Measurements from ENCODE around the gene BRICD5.

Gene BRICD5

DNA sequence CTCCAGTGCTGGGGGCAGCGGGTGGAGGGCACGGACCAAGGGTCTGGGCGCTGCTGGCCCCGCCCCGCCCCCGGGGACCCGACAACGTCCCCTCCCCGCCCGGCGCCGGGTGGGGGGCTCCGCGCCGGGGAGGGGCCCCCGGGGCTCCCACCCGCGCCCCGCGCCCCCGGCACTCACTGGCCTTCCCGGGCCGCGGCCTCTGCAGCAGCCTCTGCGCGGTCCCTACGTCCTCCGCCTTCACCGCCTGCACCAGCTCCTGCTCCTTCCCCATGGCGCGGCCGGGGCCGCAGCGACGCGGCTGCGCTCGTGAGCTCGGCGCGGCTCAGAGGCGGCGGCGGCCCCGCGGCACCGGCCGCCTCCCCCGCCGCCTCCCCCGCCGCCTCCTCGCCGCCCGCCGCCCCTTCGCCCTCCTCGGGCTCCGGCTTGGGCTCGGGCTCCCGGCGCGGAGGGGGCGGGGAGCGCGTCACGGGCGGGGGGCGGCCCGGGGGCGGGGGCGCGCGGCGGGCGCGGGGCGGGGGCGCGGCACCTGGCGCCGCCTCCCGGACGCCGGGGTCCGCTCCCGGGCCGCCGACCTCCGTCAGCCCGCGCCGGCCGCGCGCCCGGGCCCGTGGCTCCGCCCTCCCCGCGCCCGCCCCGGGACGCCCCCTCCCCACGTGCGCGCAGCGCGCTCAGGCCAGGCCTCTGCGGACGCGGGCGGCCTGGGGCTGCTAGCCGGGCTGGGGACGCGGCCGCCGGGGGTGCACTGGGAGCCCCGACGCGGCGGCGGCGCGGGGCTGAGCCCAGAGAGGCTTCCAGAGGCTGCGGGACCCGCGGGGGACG is 14.3 kb downstream of the BRICD5 start, which contains the start of gene CASKIN1:
Gene CASKIN1 (minus strand): TSS at position 444 of the 819 bp plus-strand sequence. CDS start 173 bp downstream, at position 271.
- FAIRE-seq: no peak

DNA sequence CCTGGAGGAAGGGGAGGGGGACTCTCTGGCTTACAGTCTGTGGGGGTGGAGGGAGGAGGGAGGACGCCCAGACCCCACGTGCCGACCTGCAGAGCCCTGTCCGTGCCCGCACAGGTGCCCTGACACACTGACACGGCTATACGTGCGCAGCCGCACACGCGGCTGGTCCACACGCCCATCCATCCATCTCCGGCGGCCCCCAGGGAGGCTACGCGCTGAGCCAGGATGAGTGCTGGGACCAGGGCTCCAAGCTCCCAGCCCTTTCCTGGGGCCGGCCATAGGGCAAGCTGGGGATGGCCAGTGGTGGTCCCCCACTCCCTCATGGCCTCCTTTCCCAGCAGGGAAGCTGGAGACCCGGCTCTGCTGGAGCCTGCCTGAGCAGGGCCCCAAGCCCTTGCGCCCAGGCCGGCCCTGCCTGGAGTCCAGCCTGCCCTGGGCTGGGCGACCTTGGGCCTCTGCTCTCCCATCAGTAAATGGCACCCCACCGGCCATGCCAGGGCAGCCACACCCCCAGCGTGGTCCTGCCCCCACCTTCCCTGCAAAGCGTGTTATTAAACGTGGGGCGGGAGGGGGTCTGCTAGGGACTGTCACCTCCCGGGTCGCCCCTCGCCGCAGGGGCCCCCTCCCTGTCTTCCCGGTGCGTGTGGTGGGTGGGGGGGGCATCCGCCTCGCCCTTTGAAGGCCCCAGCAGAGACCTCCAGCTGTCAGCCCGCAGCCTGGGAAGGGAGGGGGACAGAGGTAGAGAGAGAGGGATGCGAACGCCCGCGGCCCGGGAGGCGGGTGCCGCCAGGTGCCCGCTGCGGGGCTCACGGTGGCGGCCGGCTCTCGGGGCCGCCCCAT is 15.1 kb downstream of the BRICD5 start:
- no peak for FAIRE-seq

DNA sequence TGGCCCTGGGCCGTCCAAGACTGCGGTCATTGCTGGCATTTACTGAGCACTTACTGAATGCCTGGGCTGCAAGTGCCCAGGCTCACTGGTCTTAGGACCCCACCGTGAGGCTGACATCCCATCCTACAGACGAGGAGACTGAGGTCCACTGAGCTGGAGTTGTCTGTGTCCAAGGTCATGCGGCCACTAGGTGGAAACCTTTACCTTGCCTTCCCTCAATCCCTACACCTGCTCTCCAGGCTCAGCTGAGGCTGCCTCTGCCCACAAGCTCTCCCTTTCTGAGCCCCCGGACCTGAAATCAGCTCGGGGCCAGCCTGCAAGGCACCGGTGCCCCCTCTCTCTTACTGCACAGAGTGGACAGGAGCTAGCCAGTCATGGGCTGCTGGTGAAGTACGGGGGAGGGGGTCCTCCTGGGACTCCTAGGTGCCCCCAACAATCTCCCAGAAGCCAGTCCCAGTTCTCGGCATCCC is 15.8 kb downstream of the BRICD5 start:
- no peak for FAIRE-seq

DNA sequence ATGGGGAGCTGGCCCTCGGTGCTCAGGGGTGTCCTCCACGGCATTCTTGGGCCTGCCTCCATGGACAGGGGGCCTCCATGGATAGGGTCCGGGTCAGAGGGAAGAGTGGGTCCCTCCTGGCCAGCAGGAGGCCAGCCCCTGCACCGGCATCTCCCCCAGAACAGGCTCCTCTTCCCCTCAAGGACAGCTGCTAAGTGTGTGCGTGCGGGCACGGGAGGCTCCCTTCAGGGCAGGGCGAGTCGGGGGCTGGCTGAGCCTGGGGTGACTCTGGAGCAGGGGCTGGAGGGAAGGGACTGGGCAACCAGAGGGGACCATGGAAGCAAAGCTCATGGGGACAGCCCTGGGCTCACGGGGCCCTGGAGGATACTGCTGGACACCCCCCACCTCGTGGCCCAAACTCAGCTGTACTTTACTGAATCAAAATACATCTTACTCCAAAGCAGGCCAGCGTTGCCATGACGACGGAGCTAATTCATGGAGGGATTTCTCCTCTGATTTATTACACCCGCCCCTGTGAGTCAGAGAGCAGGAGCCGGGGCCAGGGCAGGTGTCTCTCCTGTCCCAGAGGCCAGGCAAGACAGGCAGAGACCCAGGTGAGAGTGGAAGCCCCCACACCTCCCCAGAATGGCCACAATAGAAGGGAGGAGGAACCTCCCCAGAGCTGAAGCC is 16.4 kb downstream of the BRICD5 start:
- FAIRE-seq: no peak

DNA sequence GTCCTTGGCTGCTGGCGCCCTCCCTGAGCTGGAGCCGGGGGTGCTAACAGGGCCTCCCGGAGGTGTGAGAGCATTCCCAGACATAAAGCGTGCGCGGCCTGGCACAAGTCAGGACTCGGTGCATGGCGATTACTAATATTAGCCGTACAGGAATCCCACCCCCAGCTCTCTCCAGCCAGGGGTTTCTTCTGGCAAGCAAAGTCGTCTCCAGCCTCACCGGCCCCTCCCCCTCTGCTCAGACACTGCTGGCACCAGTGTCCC is 19.3 kb downstream of the BRICD5 start:
- no peak for FAIRE-seq

DNA sequence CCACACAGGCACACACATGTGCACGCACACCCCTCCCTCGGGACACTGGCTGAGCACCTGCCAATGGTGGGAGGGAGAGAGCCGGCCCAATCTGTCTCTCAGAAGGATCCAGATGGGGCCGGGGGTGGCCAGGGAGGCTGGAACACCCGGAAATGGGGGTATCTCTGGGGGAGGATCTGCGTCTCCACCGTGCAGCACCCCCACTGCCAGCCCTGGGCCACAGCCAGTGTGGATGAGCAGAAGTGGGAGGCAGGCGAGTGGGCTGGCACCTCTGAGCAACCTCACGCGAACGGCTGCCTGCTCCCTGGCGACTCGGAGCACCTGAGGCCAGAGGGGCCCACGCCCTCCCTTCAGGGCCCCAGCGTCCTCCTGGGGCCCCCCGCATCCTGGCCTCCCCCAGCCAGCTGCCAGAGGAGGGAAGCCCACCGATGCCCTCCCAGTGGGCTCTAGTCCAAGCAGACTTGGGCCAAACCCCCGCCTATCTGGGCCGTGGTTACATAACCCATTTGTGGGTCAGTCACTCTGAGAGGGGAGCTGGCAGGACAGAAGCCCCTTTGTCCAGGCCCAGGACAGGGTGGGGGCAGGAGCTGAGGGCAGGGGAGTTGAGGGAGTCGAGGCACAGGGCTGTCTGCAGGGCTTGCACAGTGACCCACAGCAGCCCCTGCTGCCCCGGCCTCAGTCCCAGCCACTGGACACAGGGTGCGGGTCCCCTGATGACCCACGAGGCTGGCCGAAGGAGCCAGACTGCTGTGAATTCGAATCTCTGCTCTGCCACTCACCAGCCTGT is 19.8 kb downstream of the BRICD5 start:
- no peak for FAIRE-seq

DNA sequence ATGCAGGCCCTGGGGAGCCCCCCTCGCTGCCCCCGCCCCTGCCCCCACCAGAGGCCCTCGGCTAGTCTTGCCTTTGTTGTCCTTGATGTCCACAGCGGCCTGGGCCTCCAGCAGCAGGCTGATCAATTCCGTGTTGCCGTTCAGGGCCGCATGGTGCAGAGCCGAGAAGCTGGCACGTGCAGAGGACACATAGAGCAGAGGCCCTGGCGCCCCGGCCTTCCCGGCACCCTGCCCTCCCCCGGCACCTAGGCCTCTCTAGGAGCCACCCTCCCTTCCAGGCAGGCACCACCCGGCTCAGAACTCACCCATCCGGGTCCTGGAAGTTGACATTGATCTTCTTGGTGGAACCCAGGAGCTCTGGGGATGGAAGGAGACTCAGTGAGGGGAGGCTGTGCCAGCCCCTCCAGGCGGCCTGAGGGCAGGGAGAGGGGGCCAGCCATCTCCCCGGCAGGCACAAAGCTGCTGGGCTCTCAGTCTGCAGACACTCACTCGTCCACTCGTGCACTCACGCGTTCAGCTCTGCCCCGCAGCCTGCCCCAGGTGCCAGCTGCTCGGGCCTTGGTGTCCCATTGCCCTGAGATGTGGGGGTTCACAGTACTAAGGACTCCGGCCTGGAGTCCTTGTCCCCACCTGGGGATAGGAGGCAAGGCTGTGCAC is 20.5 kb downstream of the BRICD5 start:
- no peak for FAIRE-seq

DNA sequence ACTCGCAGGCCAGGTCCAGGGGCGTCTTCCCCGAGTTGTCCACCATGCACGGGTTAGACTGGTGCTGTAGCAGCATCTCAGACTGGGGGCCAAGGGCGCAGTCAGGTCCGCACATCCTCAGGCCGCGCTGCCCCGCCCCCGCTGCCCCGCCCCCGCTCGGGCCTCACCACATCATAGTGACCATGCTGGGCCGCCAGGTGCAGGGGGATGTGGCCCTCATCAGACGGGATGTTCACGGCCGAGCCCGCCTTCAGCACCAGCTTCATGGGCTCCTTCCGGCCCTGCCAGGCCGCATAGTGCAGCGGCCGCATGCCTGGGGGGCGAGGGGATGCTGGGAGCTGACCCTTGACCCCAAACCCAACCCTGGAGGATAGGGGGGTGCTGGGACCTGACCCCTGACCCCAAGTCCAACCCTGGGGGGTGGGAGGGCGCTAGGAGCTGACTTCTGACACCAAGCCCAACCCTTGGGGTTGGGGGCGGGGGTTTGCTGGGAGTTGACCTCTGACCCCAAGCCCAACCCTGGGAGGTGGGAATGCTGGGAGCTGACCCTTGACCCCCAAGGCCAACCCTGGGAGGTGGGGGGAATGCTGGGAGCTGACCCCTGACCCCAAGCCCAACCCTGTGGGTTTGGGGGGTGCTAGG is 21.3 kb downstream of the BRICD5 start:
- no peak for FAIRE-seq

DNA sequence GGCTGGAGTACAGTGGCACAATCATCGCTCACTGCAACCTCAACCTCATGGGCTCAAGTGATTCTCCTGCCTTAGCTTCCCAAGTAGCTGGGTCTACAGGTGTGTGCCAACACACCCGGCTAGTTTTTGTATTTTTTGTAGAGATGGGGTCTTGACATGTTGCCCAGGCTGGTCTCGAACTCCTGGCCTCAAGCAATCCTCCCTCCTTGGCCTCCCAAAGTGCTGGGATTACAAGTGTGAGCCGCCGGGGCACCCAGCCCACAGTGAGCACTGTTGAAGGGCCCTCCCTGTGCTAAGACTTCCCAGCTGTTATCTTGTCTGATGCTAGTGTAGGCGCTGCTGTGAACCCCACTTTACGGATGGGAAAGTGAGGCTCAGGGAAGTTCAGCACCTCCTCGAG is 22.3 kb downstream of the BRICD5 start:
- FAIRE-seq: no peak

DNA sequence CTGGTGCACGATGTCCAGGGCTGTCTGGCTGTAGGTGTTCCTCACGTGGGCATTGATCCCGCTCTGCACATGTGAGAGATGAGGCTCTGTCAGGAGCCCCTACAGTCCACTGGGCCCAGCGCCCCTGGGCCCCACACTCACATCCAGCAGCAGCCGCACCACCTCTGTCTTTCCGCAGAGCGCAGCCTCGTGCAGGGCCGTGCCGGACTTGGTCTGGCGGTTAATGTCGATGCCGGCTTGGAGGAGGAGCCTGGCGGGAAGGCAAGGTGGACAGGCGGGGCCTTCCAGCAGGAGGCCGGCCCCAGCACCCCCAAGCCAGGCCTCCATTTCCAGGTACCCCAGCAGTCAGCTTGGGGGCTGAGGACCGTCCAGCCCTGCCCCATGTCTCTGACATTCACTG is 23.5 kb downstream of the BRICD5 start:
- no peak for FAIRE-seq

DNA sequence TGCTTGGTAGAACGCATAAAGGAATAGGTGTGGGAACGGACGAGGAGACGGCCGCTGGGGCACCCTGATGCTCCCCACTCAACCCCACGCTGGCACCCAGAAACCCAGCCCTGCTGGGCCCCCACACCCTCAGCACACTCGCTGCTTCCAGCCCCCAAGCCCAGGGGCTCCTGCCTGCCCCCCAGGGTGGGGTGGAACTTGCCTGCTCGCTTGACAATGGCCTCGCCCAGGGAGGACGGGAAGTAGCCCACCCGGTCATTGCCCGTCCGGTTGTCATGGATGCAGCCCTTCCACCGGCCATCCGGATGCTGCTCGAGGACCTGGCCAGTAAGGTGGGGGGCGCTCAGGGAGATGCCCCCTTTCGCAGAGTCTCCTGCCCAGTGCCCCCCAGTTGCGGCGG is 24.2 kb downstream of the BRICD5 start:
- no peak for FAIRE-seq

DNA sequence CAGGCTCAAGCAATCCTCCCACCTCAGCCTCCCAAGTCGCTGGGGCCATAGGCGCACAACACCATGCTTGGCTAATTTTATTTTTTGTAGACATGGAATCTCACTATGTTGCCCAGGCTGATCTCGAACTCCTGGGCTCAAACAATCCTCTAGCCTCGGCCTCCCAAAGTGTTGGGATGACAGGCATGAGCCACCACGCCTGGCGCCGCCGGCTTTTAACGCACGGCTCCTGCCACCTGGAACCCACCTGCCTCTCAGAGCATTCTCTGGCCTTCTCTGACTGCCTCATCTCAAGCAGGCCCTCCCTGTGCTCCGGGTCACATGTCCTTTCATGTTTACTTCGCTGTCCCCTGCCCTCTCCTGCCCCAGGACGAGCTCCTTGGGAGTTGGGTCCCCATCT is 24.6 kb downstream of the BRICD5 start:
- FAIRE-seq: no peak

DNA sequence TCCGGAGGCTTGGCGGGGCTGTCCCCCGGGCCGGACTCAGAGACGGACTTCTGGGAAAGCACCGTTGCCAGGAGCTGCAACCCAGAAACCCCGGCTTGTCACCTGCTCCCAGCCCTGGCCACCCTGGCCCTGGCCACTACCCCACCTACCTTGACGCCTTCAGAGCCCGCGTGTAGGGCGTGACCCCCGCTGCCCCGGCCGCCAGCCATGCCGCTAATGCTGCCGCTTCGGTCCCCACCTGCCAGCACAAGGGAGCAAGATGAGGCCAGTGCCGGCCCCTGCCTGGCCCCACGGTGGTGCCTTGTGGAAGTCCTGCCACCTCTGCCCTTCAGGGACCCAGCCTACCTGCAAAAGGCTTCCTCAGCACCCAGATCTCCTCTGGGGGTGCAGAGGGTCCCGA is 25.7 kb downstream of the BRICD5 start:
- no peak for FAIRE-seq

DNA sequence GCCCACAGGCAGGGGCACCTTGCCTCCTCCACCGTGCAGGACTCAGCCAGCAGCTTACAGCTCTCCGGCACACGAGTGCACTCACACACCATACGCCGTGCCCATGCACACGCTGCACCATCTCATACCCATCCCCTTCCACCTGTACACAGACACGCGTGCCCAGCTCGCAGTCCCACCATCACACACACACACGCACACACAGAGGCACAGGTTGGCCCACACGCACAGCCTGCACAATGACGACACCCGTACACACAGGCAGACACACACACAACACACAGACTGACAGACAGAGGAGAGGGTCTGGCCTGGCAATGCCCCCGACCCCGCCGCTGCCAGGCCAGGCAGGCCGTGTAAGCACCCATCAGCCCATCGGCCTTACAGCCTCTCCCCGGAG is 26.3 kb downstream of the BRICD5 start:
- no peak for FAIRE-seq

DNA sequence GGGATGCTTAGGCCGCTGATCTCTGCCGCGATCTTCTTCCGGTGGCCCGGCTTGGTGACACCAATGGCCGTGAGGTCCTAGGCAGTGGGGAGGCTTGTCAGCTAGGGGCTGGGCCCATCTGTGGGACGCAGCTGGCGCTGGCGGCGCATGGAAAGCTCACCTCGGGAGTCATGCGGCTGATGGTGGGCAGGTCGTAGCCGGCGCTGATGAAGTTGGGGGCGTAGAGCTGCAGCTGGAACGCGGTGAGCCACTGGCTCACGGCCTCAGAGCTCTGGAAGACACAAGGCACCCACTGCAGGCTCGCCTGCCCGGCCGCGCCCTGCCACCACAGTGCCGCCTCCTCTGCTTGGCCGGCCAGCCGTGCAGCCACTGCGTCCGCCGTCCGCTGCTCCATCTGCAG is 27.0 kb downstream of the BRICD5 start:
- no peak for FAIRE-seq

DNA sequence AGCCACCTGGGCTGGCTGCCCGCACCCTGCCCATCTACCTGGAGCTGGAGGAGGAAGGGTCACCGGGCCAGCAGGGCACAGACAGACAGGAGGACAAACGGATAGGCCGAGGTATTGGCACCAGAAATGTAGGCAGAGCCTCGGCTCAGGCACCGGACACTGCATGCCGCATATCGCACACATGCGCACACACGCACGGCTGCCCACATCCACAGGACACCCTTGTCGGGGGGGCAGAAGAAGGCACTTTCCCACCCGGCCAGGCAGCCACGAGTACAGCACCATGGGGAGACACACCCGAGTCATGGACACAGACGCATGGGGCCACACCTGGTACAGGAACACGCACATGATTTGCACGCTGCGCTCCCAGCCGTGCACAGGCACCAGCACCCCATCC is 28.7 kb downstream of the BRICD5 start:
- no peak for FAIRE-seq

DNA sequence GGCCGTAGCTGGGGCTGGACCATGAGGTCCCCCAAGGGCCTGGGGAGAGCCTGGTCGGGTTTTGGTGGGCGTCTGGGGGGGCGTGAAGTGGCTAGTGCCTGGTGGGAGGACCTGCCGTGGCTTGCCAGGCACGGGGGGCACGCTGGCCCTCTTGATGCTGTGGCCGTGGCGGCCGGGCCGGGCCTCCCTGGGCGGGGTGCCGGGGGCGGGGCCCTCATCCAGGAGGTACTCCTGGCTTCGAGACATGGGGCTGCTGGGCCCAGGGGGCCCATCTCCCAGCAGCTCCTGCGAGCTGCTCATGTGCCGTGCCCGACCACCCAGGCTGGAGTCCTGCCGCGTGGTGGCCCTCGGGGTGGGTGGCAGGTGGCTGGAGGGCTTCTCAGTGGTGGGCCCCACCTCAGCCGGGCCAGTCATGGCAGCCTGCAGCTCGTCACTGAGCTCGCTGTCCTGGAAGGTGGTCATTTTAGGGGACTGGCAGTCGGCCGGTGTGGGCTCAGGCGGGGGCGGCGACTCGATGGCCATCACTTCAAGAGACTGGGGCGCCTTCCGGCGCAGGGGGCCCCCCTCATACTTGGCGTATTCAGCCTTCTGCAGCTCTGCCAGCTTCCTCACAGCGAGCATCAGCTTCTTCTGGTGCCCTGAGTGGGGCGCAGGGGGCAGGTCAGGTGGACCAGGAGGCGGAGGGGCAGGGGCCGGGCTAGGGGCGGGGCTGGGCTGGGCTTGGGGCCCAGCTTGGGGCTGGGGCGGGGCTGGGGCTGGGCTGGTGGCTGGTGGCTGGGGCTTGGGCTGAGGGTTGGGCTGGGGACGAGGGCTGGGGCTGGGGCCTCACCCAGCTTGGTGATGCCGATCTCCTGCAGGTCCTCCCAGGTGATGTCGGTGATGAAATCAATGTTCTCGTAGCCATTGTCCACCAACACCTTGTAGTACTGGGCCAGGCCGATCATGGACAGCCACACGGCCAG is 29.4 kb downstream of the BRICD5 start:
- no peak for FAIRE-seq

DNA sequence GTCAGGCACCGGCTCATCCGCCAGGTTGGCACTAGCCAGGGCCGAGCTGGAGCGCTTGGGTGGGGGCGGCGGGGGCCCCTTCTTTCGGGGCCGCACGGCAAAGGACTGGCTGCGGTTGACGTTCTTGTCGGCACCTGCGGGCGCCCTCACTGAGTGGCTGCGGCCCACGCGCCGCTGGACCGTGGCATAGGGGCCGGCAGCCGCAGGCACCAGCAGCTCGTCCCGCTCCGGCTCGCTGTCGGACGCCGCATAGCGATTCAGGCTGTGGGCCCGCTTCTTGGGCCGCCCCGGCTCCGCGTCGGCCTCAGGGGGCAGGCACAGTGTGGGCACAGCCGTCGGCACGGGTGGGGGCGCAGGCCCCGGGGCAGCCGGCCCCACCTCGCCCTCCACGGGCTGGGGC is 30.2 kb downstream of the BRICD5 start:
- FAIRE-seq: no peak

DNA sequence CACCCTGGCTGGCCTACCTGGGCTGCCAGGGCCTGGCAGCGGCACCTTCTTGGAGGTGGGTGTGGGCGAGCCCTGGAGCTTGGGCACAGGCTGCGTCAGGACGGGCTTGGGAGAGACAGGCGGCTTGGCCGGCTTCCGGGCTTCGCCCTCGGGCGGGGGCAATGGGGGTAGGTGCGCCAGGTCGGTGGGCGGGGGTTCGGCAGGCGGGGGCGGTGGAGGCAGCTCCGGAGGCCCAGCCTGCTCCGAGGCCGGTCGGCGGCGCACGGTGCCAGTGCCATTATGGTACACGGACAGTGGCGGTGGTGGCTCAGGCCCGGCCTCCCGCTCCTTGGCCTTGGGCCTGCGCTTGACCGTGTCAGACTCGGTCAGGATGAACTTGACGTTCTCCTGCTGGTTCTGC is 31.1 kb downstream of the BRICD5 start:
- FAIRE-seq: no peak

DNA sequence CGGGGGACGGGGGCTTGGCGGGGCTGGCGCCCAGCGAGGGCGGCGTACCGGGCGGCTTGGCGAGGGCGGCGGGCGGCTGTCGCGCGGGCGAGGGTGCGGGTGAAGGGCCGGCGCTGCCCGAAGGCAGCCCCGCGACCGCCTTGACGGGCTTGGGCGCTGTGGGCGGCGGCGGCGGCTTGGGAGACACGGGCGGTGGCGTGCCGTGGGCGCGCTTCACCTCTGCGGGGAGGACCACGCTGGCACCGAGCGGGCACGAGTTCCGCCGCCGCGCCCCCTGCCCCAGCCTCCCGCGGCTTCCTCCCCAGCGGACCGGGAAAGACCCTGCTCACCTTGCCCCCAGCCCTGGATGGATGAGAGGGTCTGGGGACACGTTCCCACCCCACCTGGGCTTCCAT is 31.6 kb downstream of the BRICD5 start:
- FAIRE-seq: no peak
